Activated CD8-positive, alpha-beta memory T cell treated with anti-CD3 and anti-CD28 coated beads for 24 hours (primary cell): ENCODE results near the gene AMBP.

Experiments
- DNase-seq: peaks from one replicate; pipeline ENCODE4 v3.0.0-alpha.2; 2020

Gene AMBP

DNA sequence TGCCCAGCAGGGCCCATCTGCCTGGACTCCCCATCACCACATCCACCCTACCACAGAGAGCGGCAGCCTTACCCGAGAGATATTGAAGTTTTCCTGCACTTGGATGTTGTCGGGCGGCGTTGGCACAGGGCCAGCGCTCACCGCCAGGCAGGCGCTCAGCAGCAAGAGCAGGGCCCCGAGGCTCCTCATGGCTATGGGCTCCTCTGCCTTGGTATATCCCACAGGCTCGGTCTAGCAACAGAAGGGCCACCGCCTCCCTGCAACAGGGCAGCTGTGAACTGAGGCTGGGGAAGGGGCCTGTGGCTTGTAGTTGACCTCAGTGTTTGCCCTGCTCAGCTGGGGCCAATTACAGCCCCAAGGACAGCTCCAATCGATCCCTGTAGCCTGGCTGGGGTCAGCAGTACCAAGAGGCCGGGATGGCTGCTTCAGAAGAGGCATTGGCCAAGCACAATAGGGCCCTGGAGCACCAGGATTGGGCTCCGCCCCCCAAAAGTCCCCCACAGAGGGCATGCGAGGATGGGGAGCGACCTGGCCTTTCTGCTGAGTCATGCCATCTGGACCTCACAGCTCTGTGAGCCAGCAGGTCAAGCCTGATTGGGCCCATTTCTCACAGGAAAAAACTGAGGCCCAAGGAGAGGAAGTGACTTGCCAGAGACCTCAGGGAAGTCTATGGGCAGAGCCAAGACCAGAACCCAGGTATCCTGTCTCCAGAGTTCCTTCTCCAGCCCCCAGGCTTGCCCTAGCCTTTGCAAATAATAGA is at the start of gene AMBP:
Gene AMBP (minus strand): TSS at position 280 of the 760 bp plus-strand sequence. CDS start 91 bp downstream, at position 189.
- DNase-seq = no peak

DNA sequence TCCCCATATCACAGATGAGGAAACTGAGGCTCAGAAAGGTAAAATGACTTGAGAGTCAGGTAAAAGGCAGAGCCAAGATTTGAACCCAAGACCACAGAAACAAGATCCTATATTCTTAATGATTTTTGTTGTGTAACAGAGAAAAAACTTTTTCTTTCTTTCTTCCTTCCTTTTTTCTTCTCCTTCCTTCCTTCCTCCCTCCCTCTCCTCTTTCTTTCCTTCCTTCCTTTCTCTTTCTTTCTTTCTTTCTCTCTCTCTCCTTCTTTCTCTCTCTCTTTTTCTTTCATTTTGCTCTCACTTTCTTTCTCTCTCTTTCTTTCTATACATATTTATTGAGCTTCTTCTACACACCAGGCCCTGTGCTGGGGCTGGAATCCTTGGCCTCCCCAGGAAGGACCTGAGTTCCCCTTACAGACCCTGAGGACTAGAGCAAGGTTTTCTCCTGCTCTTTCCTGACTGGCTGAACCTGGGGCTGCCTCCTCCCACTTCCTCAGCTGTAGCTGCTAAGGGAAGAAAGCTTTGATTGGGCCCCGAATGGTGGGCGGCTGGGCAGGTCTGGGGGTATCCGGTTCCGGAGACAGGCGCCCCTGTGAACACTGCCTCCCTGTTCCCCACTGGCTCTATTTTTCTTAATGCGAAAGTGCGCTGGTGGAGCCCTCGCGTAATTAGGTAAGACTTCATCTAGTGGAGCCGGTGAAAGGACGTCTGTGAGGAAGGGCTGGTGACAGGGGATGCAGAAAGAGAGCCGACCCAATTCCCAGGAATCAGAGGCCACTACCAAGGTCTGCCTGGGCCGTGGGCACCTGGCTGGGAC is 48.4 kb upstream of the AMBP start:
- no peak for DNase-seq

DNA sequence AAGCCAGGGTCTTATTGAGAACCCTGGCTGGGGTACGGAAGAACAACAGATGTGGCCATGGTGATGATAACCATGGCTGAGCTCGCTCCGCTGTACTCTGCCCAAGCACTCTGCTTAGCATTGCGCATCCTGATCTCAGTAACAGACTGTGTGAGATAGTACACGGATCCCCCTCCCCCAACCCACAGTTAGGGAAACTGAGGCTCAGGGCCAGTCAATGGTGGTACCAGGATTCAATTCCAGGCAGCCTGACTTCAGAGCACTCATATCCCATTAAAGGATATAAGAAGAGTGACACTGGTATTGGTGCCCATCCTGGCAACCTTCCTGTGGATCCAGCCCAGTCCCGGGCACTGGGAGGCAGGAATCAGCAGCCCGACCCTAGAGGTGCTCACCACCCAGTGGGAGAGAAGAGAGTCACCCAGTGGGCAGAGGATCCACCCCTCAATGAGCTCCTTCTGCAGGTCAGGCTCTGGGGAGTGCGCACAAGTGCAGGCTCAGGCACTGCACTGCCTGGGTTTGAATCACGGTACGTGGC is 47.4 kb upstream of the AMBP start:
- DNase-seq = no peak

DNA sequence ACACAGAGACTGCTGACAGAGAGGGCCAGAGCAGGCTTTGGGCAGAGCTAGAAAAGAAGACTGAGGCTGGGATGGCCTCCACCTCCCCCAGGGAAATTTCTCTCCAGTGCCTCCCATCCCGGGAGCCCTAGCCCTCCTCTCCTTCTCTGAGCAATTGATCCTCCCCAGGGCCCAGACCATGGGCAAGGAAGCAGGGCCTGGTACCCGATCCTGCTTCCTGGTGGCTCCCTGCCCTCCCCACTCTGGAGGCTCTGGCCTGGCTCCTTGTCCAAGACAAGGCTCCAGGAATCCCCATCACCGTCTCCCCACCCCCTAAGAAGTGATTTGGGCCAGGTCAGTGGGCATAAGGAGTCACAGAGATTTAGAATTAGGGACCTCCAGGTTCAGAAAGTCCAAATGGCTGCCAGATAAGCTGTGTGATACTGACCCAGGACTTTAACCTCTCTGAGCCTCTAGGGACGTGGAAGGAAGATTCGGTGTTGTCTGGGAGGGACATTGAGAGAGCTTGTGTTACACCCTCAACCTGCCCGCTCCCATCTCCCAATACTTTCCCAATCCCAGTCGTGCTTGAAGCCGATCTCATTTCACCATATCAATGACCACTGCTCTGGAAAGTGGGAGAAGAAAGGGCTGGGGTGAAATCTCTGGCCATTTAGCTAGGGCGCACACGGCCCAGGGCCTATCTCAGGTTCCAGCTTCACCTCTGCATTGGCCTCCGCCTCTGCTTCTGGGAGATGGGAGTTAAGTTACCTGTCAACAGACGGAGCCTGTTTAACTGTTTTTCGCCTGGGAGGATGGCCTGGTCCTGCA is 46.8 kb upstream of the AMBP start:
- no peak for DNase-seq

DNA sequence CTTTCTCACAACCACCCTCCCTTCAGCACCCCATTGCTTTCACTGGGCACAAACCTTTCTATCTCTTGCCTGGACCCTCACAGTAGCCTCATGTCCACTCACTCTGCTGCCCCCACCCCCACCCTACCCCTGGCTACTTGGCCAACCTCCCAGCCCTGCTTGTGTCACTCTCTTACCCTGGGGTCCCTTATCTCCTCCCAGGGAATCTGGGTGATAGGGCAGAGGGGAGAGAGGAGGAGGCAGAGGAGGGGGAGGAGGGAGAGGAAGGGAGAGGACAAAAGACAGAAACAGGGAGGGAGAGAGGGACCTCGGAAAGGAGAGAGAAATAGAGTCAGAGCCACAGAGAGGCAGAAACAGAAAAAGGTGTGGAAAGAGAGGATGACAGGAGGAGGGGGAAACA is 46.0 kb upstream of the AMBP start:
- no peak for DNase-seq

DNA sequence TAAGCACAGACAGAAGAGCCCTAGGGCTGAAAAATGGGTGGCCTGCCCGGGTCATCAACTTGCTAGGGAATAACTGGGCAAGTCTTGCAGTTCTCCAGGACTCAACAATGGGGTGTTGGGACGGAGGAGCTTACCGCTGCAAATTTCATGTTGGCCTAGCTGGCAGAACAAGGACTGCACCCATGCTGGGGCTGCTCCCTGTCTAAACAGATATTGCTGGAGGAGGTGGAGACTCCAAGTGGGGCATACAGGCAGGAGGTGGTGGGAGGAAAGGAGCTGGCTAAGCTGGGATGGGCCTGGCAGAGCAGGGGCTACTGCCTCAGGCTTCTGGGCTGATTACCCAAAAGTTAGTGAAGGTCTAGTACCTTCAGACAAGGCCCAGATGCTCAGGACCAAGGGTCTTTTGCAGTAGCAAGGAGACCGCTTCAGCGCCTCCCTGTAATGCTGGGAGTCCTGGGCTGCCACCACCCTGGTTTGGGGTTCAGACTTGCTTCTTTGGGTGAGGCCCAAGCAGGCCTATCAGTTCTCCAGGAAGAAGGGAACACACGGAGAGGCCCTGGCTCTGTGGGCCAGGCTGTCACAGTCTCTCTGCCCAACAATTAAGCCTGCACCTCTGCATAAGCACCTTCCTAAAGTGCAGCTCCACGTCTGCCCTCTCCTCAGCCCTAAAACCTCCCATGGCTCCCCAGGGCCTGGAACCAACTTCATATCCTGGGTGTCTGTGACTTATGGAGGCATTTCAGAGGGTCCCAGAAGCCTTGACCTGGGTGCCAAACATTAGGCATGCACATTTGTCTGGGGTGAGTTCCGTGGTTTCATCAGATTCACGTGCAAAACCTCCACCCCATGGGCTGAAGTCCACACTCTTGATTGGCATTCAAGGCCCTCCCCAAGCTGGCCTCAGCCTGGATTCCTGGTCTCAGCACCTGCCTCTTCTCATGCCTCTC is 45.2 kb upstream of the AMBP start:
- DNase-seq = no peak

DNA sequence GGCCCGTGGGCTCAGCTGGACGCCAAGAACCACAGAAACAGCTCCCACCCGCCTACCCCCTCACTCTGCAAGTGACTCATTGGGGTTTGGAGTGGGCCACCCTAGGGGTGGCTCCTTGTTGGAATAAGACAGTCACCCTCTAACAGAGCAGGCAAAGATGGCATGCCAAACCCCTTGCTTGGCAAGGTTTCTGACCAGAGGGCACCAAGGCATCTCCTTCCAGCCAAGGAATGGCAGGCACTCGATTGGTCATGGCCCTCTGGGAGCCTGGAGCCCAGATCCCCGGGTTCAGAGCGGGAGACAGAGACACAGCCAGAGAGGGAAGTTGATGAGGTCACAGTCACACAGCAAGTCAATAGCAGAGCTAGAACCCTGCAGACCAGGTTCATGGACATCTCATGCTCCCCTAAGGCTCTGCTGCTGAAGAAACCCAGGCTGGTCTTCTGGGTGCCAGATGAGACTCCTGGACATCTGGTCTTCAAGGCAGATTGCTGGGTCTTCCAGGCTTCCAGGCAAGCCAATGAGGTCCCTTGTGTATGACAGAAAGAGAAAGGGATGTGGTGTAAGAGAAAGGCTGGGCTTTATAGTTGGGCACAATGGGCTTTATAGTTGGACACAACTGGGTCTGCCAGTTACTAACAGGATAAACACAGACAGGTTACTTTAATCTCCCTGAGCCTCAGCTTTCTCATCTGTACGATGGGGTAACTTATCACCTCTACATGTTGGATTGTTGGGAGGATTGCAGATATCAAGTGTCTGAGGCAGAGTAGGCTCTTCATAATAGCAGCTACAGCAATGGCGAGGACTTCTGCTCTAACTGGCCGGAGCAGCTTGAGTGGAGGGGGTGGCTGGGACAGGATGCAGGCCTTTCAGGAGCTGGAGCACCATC is 44.3 kb upstream of the AMBP start:
- DNase-seq = no peak

DNA sequence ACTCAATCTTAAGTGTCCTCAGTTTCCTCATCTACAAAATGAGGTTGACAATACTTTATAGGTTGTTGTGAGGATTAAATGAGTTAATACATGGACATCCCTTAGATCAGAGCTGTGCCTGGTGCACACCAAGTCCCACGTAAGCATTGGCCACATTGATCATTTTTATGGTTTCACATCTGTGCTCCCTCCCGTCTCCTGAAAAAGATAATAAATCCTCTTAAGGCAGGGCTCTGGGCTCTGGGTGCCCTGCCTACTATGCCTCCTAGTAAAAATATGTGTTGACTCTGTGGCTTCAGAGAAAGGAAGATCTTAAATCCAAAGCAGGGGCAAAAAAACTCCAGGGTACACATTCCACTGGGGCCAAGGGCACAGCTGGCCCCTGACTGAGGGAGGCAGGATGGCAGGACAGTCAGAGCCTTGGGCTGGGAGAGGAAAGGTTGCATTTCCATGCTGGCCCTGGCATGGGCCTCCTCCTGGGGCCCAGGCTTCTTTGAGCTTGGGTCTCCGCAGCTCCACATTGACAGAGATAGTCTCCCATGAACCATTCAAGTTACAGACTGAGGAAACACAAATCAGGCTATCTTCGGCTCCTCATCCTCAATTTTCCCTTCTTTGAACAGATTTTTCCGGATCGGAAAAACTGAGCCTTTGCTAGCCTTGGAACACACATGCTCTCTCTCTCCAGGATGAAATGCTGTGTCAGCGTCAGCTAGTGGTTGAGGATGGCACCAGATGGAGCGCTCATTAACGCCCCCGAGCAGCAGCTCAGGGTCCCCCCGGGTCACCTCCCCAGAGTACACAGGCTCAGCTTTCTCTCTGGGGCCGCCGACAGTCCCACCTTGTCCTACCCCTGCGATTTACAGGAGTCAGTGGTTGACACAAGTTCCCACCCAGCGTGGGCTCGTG is 43.4 kb upstream of the AMBP start:
- DNase-seq = no peak

DNA sequence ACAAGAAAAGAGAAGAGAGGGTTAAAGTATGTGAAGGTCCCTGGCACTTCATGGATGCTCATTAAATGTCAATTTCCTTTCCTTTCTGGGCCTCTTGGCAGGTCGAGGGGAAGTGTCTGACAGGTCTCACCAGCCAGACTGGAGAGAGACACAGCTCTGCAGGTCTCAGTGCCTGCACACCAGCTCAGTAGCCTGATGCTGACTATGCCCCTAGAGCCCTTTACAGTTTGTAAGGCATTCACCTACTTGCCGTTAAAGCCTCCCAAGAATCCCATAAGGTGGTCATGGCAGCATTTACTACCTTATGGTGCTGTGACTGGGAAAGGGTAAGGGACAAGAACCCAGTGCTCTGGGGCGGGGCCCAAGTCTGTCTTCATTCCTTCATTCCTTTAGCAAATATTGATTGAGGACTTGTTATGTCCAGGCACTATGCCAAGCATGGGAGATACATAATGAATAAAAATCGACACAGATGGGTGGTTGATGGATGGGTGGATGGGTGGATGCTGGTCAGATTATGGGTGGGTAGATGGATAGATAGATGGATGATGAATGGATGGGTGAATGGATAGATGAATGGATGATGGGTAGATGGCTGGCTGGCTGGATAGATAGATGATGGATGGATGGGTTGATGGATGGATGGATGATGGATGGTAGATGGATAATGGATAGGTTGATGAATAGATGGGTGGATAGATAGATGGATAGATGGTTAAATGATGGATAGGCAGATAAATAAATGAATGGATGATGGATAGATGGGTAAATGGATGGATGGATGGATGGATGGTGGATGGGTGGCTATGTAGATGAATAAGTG is 42.3 kb upstream of the AMBP start:
- no peak for DNase-seq

DNA sequence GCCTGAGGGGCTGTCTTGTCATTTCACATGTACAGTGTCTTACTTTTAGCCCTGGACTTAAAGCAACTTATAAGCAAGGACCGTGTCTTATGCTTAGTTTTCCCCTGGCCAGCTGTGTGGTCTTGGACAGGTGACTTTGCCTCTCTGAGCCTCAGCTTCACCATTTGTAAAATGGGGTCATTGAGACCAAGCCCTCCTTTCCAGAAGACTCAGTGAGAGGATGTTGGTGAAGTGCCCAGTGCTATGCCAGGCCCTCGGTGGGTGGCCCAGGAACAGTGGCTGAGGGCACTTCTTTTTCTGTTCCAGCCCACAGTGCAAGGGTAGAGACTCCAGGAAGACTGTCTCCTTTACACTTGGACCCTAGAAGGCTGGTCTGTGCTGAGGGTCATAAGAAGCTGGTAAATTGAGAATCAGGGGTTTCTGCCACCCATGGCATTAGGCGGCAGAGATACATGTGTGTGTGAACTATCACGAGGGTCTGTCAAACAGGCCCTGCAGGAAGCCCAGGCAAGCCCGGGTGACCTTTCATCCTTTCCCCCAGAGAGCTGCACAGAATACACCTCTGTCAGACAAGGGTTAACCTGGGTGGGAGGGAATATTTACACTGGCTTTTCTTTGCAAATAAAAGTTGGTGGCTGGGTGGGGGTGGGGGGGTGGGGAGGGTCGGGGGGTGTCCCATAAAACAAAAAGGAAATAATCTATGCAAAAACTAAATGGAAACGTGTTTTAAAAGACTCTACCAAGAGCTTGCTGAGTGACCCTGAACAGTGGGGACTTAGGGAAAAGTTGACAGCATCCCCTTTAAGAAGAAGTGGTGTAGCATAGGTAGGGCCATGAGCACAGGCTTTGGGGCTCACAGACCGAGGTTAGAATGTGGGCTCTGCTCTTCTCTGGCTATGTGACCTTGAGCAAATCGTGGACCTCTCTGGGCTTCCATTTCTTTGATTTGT is 41.4 kb upstream of the AMBP start:
- DNase-seq = no peak

DNA sequence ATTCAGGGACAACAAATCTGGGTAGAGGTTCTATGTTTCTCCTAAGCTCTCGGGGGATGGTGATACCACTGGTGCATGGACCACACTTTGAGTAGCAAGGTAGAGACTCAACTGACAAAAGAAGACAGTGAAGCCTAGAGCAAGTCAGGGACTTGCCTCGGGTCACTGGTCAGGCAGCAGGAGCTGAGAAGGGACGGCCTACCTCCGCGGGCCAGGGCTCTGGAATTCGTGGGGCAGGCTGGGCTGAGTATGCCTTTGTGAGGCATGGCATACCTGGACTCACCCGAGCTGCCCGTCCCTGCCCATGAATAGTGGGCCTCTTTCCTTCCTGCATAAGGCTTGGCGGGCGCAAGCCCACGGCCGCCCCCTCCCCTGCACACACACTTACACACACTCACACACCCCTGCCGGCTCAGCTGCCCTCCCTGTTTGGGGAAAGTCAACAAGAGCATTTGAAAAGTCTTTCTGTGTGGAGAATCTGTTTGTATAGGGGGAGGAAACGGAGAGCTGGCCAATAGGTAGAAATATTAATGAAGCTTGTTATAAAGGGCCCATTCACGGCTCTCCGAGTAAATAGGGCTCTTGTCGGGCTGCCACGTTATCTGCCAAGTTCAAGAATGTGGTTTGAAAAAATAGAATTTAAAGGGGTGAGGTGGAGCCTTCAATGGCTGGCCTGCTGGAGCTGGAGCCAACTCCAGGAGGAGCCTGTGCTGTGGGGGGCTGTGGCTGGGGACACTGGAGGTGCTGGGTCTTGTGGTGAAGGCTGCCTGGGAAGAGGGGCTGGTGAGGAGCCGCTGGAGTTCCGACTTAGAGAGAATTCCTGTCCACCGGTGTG is 40.1 kb upstream of the AMBP start:
- no peak for DNase-seq

DNA sequence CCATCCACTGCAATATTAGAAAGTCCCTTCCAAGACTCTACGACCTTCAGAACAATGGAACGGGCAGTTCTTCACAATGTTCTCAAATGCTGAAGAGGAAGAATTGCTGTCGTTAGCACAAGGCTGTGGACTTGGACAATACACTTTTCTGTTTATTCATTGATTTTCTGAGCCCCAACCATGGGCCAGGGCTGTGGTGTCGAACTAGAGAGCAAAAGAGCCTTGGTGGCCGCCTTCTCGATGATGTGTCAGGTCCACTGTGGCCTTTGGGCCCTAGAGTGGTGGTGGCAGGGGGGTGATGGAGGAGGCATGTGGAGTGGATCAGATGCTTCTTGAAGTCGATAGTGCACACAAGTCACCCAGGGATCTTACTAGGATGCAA is 39.5 kb upstream of the AMBP start:
- no peak for DNase-seq

DNA sequence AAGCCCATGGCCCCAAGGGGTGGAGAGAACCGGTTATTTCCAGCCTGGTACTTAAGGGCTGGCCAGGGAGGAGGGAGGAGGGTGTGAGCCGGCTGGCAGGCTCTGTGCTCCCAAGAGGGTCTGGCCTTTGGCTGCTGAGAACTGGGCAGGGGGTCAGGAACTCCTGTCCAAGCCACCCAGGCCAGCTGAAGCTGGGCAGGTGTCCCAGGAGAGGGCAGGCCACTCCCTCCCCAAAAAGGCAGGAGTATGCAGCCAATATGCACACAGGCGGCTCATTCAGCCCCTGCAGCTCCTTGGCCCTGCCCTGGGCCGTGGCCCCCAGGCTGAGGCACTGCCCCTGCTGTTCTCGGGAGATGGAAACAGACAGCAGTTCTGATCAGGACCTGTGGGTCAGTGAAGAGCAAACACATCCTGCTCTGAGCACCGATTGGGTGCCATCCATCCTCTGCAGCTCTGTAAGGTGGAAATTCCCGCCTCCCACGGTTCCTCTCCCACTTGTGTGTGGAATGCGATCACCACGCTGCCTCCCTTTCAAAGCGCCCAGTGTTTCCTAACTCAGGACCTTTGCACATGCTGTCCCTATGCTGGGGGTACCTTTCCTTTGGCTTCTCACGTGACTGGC is 38.1 kb upstream of the AMBP start:
- no peak for DNase-seq

DNA sequence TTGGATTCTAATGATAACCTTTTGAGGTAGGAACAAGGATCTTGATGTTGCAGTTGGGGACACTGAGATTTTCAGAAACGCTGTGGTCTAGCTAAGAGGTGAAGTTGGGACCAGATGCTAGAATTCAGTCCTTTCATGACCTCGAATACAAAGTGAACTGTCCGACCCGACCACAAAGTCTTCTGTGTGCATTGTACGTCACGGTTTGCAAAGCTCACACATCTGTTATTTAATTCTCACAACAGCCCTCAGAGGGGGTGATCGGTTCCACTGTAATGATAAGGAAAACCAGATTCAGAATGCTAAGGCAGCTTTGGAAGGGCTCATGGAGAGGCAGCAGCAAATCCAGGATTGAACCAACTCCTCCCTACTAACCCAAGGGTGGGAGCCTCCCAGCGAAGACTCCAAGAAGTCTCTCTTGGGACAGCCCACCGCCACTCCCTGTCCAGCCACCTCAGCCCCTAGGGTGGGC is 37.6 kb upstream of the AMBP start:
- no peak for DNase-seq

DNA sequence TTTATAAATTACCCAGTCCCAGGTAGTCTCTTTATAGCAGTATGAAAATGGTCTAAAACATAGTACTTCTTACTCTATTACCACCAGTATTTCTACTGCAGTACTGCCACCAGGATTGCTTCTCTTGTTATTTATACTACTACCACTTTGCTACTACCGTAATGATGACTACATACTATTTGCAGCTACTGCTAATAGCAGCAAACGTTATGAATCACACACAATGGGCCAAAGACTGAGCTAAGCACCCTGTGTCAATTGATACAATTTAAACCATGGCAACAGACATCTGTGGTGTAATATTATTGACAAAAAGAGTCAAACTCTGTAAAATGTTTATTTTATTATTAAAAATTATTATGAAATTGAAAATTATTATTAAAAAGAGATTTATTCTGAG is 36.3 kb upstream of the AMBP start:
- DNase-seq = no peak
